Inferior parietal cortex (tissue), 1 donor: Measurements from ENCODE around the gene NPTX1.

Source experiments
- DNase-seq: peaks from one replicate; pipeline ENCODE4 v3.0.0-alpha.2; 2016; ENCODE audit errors: extremely low spot score

NPTX1 gene

DNA sequence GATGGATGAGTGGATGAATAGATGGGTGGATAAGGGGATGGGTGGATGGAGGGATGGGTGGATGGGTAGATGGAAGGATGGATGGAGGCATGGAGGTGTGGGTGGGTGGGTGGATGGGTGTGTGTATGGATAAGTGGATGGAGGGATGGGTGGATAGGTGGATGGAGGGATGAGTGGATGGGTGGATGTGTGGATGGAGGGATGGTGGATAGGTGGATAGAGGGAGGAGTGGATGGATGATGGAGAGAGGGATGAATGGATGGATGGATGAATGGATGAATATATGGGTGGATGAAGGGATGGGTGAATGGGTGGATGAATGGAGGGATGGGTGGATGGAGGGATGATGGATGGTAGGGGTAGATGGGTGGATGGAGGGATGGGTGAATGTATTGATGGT is 27.5 kb upstream of the NPTX1 start:
- DNase-seq, result no peak

DNA sequence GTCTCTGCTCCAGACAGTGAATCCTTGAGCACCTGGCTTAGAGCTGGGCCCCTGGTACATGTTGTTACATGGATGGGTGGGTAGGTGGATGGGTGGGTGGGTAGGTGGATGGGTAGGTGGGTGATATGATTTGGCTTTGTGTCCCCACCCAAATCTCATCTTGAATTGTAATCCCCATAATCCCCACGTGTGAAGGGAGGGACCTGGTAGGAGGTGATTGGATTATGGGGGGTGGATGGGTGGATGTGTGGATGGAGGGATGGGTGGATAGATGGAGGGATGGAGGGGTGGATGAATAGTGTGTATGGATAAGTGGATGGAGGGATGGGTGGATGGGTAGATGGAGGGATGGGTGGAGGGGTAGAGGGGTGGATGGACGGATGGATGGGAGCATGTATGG is 26.6 kb upstream of the NPTX1 start:
- no peak for DNase-seq

DNA sequence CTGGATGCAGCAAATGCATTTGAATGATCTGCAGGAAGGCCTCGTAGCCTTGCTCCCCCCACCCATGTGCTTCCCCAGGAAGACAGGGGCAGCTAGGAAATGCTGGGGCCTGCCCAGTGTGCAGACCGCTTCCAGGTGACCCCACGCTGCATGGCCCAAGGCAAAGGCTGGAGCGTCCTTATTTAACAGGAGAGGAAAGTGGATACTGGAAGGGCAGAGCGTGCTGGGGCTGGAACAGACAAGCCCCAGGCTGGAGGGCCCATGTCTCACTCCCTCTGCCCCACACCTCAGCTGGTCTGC is 26.1 kb upstream of the NPTX1 start:
- DNase-seq, result no peak

DNA sequence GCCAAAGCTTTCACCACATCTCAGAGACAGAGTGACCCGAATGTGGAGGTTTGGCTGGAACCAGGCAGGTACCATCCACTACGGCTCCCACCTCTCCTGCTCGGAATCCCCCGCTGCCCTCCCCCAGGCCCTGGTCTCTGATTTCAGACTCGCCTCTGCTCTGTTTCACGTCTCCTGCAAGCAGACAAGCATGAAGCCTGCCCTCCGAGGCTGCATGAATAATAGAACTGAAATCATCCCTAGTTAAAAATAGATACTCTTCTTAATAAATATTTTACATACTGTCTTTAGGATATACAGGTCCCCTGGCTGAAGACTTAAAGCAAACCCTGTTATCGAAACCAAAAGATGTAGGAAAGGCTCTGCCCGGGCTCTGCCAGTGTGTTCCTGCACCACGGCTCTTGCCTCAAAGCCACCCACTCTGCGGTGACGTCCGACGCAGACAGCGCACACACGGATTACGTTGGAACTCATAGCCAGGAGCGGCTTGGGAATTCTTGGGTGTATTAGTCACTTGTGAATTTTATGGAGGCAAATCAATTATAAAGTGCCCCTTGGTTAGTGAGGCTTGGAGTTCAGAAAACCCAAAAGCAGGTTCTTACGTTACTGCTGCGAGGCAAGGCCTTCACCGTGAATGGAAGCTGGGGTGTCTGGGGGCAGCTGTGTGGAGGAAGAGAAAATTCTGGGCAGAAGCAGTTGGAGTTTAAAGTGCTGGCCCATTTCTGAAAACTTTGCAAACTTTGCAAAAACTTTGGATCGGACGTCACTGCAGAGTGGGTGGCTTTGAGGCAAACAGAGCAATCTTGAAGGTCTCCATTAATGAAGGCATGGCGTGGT is 25.6 kb upstream of the NPTX1 start:
- DNase-seq, result no peak

DNA sequence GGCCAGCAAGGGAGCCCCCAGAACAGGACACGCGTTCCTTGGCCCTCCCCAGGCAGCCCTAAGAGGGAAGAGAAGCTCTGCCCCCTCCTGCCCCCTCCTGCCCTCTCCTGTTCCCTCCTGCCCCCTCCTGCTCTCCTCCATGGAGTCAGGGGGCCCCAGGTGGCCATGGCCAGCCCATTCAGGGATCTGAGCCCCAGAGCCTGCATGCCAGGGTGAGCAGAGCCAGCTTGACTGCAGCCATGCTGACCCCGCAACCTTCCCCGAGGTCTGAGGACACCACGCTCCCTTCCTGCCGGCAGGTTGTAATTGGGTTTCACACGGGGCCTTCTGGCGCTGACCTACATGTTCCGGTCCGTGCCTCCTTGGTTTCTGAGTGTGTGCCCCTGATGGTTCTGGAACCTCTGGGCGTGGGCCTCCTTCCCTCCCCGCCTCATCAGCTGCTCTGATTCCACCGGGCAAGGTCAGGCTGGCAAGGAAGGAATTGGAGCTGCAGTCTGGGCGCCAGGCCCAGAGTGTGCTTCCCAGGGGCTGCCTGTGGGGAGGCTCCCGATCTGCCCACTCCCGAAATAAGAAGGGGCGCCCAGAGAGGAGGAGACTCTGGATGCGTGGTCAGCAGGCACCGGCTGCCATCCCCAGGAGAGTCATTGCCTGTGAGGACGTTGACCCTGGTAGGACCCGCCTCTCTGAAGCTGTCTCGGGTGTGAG is 23.7 kb upstream of the NPTX1 start:
- DNase-seq, result no peak

DNA sequence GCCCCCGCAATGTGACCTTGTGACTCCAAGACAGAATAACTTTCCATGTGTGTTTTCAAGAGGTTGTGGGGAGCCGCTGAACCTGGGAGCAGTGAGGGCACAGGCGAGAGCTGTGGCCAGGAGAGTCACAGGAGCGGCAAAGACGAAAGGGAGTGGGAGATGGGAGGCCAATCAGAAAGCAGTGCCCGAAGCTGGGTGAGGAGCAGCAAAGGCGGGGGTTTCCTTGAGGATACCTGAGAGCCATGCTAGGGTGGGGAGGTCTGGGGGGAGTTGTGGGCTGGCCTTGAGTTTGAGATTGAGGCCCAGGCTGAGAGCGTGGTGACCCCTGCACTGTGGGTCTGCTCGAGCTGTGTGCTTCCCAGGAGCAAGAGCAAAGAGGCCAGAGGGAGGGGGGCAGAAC is 23.2 kb upstream of the NPTX1 start:
- DNase-seq, result no peak

DNA sequence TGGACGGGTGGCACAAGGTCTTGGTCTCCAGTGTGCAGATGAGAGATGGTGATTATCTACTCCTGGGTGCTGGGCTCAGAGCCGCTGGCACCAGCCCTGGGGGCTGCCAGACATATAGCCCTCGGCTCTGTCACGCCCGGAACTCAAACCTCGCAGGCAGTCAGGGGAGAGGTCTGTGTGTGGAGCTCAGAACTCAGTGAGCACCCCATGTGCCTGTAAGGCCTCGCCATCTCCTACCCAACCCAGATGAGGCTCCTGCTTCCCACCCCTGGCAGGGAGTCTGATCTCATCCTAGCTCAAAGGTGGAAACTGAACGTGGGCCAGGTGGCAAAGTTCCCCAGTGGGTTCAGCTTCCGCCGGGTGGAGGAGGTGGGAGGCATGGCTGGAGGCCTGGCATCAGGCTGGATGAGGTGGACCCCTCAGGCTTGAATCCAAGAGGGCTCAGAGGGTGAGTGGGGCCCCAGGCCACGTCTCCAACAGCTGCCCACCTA is 22.6 kb upstream of the NPTX1 start:
- DNase-seq, result no peak

DNA sequence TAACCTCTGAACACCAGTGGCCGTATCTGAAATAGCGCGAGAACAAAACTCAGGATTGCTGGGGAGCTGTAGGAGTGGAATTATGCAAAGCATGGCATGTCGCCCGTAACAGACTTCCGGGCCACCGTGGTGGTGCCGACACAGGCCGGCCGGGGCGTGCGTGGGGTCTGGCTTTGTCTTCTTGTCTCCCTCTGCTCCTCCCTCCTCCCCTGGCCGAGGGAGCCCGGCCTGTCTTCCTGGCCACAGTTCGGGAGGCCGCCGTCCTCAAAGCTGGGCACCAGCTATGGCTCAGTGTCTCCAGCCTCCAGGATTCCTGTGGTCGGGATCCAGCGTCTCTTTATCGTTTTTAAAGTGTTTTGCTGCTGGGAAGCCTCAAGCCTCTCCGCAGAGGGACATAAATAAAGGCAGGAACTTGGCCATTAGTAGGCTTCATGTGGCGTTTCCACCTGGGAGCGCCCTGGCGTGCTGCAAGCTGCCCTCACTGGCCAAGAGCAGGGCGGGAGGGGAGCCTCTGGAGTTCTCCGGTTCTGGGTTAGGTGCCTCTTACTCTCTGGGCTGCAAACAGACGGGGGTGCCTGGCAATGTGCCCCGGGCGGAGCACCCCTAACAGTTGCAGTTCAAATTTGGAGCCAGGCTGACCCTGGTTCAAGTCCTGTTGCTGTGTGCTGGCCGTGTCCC is 22.0 kb upstream of the NPTX1 start:
- DNase-seq, result no peak

DNA sequence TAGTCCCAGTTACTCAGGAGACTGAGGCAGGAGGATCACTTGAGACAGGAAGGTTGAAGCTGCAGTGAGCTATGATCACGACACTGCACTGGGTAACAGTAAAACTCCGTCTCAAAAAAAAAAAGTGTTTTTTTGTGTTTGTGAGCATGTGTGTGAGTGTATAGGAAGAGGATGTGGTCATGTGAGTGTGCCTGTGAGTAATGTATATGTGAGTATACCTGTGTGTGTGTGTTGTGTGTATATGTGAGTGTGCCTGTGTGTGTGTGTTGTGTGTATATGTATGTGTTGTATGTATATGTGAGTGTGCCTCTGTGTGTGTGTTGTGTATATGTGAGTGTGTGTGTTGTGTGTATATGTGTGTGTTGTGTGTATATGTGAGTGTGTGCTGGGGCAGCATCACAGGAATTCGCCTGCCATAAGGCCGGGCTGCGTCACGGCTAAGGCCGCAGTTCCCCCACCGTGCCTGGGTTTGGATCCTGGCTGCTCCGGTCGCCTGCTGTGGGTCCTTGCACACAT is 21.4 kb upstream of the NPTX1 start:
- DNase-seq, result no peak

DNA sequence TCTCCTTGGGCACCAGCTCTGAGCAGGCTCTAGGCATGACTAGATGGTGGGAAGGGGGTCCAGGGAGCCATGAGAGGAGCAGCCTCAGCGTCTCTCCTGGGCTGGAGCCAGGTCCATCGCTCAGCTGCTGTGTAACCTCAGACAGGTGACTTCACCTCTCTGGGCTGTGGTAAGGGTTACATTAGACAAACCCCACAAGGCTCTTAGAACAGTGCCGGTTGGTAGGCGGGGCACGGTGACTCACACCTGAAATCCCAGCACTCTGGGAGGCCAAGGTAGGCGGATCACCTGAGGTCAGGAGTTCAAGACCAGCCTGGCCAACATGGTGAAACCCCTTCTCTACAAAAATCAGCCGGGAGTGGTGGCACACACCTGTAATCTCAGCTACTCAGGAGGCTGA is 18.1 kb upstream of the NPTX1 start:
- no peak for DNase-seq

DNA sequence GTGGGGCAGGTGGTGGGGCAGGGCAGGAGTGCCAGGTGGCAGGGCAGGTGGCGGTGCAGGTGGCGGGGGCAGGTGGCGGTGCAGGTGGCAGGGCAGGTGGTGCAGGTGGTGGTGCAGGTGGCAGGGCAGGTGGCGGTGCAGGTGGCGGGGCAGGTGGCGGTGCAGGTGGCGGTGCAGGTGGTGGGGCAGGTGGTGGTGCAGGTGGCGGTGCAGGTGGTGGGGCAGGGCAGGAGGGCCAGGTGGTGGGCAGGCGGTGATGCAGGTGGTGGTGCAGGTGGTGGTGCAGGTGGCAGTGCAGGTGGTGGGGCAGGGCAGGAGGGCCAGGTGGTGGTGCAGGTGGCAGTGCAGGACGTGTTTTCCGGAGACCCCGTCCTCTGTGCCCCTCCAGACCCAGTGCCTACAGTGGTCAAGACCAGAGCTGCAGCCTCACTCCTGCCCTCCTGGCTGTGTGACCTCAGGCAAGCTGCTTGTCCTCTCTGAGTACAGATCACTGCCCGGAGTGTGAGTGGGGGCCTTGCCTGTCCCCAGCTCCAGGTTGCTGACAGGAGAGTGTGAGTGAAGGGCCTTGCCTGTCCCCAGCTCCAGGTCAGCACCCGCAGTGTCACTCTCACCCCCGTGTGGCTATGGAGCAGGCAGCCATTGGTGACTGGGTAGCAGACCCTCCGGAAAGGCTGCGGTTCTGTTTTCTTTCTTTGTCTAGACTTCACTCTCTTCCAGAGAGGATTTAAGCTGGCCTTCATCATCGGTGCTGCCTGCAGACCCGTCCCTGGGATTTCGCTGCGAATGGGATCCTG is 16.1 kb upstream of the NPTX1 start:
- no peak for DNase-seq

DNA sequence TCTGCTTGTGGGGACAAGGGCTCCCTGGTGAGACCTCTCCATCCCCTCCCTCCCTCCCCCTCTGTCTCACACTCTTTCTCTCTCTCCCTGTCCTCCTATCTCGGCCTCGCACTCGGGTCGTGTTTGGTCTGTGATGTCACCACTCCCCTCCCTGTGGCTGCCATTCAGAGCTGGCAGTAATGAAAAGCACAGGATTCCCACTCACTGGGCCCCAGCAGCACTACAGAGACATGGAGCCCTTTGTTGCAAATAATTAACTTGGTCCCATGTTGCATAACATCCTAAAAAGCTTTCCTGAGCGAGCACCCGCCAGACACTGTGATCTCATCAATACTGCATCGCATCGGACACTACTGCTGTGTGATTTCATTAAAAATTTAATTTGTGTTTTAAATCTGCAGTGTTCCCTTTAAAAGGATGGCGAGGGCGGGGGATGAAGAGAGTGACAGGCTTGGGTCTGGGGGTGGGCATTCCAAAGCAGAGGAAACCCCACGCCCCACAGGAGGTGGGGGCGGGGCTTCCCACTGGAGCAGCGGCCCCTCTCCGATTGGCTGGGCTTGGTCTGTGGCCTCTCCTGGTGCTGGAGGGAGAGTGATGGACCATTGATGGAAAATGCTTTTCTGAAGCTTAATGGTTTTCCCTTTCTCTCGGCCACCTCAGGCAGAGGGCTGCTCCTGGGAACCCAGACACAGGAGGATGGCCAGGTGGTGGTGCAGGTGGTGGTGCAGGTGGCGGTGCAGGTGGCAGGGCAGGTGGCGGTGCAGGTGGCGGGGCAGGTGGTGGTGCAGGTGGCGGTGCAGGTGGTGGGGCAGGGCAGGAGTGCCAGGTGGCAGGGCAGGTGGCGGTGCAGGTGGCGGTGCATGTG is 15.3 kb upstream of the NPTX1 start:
- DNase-seq, result no peak

DNA sequence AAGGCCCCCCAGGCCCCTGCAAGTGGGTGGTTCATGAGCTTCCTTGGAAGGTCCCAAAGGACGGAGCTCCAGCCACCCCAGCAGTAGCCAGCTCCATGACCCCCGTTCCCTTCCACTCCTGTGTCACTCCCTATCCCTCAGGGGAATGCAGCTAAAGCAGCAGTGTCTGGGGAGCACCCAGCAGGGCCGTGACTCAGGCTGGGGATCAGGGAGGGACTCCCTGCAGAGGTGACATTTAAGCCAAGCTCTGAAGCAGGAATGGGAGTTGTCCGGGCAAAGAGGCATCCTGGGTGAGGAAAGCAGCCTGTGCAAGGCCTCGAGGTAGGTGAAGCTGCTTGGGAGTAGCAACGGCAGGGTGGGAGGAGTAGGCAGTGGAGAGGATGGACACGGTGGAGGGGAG is 11.1 kb upstream of the NPTX1 start:
- no peak for DNase-seq

DNA sequence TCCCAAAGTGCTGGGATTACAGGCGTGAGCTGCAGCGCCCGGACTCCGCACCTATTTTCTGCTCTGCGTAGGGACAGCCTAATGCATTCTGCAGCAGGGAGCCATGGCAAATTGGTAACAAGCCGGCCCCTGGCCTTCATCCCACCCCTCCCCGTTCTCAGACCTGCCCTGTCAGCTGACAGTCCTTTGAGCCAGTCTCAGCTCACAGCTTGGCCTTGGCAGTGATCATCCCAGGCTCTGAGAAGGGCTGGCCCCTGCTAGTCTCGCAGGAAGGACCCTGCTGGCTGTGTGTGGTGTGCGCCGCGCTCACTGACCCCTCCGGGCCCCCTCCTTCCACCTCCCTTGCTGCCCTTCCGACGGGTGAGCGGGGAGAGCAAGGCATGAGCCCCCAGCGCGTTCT is 10.3 kb upstream of the NPTX1 start:
- no peak for DNase-seq

DNA sequence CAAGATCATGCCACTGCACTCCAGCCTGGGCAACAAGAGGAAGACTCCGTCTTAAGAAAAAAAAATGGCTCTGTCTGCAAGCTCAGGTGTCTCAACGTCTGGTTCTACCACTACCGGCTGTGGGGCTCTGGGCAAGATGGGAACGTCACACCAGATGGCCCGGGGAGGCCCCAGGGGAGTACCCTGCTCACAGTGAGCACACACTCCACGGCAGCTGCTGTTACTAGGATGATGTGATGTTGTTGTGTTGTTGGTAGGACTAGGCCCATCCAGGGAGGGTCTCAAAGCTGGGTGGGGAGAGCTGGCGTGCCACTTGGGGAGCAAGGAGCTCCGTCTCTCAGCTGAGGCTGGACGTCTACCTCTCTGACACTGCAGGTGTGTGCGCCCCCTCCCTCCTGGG is 9.4 kb upstream of the NPTX1 start:
- DNase-seq, result no peak

DNA sequence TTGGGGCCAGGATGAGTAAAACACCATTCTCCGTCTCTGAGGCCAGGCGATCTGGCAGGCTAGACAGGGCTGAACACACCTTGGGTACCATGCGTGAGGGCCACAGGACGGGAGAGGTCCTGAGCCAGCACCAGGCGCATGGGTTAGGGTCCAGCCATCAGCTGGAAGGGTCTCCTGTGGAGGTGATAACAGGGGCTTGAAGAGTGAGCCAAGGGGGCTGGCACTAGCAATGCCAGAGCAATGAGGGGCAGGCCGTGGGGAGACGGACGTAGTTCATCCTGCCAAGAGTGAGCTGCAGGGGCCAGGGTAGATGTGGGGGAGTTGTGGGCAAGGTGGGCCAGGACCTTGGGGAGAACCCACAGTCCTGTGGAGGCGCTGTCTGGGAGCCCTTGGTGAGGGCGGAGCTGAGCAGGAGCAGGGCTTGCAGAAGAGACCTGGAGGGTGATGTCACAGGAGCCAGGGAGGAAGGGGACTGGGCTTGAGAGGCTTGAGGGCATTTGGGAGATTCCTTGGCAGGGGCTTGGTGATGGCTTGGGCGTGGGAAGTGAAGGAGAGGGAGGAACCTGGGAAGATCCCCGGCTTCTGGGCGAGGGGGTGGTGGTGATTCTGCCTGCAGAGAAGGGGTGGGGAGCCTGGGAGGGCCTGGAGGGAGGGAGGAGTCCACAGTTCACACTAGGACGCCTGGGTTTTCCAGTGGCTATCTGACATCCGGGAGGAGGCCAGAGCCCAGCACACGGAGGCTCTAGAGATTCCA is 6.3 kb upstream of the NPTX1 start:
- DNase-seq, result no peak

DNA sequence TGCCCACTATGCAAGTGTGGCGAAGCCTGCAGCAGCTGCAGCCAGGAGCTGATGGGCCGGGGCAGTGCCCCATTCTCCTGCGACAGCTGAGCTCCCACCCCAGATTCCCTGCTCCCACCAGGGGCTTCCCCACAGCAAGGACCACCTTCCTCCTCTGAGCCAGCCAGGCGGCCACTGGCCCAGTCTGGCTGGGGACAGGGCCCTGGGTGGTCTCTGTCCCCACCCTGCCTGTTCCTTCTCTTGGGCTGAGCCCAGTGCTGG is 5.6 kb upstream of the NPTX1 start:
- no peak for DNase-seq

DNA sequence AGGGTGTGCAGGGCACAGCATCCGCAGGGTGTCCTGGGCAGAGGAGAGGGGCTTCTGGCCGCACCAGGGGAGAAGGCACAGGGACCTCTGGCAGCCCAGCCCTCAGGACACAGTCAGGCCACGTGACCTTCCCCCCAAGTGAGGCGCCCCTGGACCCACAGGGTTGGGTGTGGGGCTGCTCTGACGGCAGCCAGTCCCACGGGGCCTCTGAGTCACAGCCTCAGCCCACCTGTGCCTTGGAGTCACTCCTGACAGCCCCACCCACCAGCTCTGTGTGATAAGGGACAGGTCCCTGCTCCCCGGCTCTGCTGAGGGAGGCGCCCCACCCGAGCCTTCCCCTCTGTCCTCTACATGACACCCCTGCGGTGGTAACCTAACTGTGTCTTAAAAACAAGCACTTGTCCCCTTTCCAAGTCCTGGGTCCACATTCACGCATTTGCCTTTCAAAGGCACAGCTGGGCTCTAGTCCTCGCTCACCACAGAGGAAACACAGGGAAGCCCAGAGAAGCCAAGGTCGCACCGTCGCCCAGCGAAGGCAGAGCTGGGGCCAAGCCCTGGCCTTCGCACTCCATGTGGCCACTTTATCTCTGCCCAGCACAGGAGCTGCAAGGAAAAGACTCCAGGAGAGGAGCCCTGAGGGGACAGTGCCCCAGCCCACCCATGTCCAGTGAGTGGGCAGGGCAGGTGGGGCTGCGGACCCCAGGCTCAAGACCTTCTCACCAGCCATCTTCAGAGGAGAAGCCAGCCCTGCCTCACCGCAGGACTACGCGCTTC is 5.1 kb upstream of the NPTX1 start:
- DNase-seq, result no peak

DNA sequence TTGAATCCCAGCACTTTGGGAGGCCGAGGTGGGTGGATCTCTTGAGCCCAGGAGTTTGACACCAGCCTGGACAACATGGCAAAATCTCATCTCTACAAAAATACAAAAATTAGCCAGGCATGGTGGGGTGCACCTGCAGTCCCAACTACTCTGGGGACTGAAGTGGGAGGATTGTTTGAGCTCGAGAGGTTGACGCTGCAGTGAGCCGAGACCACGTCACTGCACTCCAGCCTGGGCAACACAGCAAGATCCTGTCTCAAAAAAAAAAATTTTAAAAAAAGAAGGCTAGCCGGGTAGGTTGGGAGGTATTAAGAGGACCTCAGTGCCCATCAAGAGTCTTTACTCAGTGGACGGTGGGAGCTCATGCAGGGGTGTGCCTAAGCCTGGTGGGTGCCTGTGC is 3.8 kb upstream of the NPTX1 start:
- no peak for DNase-seq

DNA sequence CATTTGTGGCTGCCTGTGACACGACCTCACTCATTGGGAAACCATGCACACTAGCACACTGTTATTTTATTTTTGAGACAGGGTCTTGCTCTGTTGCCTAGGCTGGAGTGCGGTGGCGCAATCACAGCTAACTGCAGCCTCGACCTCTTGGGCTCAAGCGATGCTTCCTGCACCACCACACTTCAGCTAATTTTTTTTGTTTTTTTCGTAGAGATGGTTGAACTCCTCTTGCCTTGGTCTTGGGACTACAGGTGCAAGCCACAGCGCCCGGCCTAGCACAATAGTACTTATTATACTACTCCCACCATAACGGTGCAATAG is 2.8 kb upstream of the NPTX1 start:
- no peak for DNase-seq
